ENCODE results near the gene SYNCRIP. TPM values are rescaled to one million over a fixed set of nuclear protein-coding genes. Genes with fewer than 3 reads are reported as not detected.

Gene SYNCRIP
- total and polyA plus RNA-seq, 2 of the 13 experiments (the other 11 are each of a cell fraction or from before 2014, with no cell fraction given): 8.1 to 112 TPM

DNA sequence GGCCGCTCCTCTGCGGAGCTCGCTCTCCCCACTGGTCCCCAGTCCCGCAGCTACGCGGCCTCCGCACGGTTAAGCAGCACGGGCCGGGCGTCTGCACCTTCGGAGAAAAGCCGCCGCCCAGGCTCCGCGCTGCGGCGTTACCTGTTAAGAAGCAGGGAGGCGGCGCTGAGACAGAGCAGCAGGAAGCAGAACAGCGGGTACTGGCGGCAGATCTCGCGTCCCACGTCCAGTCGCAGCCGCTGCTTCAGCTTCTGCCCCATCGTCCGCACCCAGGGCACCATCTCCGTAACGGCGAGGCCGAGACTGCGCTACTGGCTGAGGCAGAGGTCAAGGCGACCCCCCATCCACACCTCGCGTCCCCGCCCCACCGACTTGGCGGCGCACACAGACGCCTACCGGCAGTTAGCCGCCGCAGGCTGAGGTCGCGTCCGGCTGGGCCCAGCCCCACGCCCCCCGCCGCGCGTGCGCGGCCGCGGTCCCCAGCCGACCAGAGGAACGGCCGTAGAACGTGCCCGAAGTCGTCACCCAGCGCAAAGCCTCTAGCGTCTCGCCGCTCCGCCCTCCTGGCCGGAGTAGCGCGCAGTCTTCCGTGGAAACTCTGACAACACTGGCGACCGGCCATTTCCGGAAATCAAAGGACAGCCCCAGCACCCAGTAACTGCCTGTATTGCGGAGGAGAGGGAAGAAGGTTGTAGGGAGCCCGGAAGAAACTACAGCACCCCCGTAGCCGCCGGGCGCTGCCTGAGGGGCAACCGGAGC lies 49.1 kb downstream of the SYNCRIP start, which contains the start of gene SNX14 (continued):
- TF ChIP-seq, protein P1, sequence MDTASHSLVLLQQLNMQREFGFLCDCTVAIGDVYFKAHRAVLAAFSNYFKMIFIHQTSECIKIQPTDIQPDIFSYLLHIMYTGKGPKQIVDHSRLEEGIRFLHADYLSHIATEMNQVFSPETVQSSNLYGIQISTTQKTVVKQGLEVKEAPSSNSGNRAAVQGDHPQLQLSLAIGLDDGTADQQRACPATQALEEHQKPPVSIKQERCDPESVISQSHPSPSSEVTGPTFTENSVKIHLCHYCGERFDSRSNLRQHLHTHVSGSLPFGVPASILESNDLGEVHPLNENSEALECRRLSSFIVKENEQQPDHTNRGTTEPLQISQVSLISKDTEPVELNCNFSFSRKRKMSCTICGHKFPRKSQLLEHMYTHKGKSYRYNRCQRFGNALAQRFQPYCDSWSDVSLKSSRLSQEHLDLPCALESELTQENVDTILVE (CRISPR knock-in tag; IDR thresholded peaks at IDR 0.05): no peak
- peak; percentile 59; the same call in 1 of the 2 replicates for TF ChIP-seq KLF12 (CRISPR knock-in tag; IDR thresholded peaks at IDR 0.05; ENCODE audit: borderline replicate concordance)
- TF ChIP-seq ZNF232 (CRISPR knock-in tag; IDR thresholded peaks at IDR 0.05; ENCODE audit: borderline replicate concordance): peak; percentile 83; the same call in 1 of the 2 replicates
- no peak; the same call in 1 of the 2 replicates for TF ChIP-seq SP4 (CRISPR knock-in tag; IDR thresholded peaks at IDR 0.05)
- peak; percentile 52; the same call in 1 of the 2 replicates for TF ChIP-seq MAZ (IDR thresholded peaks at IDR 0.05; ENCODE audit: borderline replicate concordance, low read depth, low read length)
- TF ChIP-seq MAZ (CRISPR knock-in tag; IDR thresholded peaks at IDR 0.05; ENCODE audit: low read depth): peak; percentile 81
- peak; percentile 44; the same call in 1 of the 2 replicates for TF ChIP-seq ZNF225 (CRISPR knock-in tag; IDR thresholded peaks at IDR 0.05)
- peak; percentile 94; the same call in 1 of the 2 replicates for TF ChIP-seq ZSCAN31 (CRISPR knock-in tag; IDR thresholded peaks at IDR 0.05; ENCODE audit: low read depth)
- peak; percentile 89; the same call in 1 of the 2 replicates for TF ChIP-seq CHCHD3 (CRISPR knock-in tag; IDR thresholded peaks at IDR 0.05)
- TF ChIP-seq NR2C2 (CRISPR knock-in tag; IDR thresholded peaks at IDR 0.05; ENCODE audit: borderline replicate concordance): peak; percentile 74
- TF ChIP-seq ZNF253 (CRISPR knock-in tag; IDR thresholded peaks at IDR 0.05; ENCODE audit: borderline replicate concordance): 0 out of 2 replicates have a peak, but pooled peaks have one; percentile 76
- peak; percentile 74 for TF ChIP-seq ZNF556 (CRISPR knock-in tag; IDR thresholded peaks at IDR 0.05; ENCODE audit: borderline replicate concordance)
- TF ChIP-seq ZNF678 (CRISPR knock-in tag; IDR thresholded peaks at IDR 0.05): peak; percentile 72; the same call in 1 of the 2 replicates
- TF ChIP-seq NKX3-1 (CRISPR knock-in tag; IDR thresholded peaks at IDR 0.05): peak; percentile 53; the same call in 1 of the 2 replicates
- TF ChIP-seq ELF3 (CRISPR knock-in tag; IDR thresholded peaks at IDR 0.05): peak; percentile 75
- TF ChIP-seq SRY (CRISPR knock-in tag; IDR thresholded peaks at IDR 0.05): peak; percentile 84; the same call in 1 of the 2 replicates
- peak; percentile 96 for TF ChIP-seq ZNF546 (CRISPR knock-in tag; conservative IDR thresholded peaks at IDR 0.05)
- TF ChIP-seq SALL2 (CRISPR knock-in tag; IDR thresholded peaks at IDR 0.05): peak; percentile 85
- TF ChIP-seq, protein P2, sequence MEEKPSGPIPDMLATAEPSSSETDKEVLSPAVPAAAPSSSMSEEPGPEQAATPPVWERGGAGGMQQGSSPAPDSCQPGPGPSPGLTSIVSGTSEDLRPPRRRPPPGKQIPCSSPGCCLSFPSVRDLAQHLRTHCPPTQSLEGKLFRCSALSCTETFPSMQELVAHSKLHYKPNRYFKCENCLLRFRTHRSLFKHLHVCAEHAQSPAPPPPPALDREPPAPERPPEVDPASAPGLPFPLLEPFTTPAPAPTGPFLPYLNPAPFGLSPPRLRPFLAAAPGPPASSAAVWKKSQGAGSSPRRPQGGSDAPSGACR (CRISPR knock-in tag; IDR thresholded peaks at IDR 0.05): no peak; the same call in 1 of the 2 replicates
- TF ChIP-seq PRMT3 (CRISPR knock-in tag; IDR thresholded peaks at IDR 0.05; ENCODE audit: borderline replicate concordance, low read depth): peak; percentile 63; the same call in 1 of the 2 replicates
- TF ChIP-seq ZNF724P (CRISPR knock-in tag; IDR thresholded peaks at IDR 0.05; ENCODE audit: borderline replicate concordance): peak; percentile 50; the same call in 1 of the 2 replicates
- TF ChIP-seq, protein P3, sequence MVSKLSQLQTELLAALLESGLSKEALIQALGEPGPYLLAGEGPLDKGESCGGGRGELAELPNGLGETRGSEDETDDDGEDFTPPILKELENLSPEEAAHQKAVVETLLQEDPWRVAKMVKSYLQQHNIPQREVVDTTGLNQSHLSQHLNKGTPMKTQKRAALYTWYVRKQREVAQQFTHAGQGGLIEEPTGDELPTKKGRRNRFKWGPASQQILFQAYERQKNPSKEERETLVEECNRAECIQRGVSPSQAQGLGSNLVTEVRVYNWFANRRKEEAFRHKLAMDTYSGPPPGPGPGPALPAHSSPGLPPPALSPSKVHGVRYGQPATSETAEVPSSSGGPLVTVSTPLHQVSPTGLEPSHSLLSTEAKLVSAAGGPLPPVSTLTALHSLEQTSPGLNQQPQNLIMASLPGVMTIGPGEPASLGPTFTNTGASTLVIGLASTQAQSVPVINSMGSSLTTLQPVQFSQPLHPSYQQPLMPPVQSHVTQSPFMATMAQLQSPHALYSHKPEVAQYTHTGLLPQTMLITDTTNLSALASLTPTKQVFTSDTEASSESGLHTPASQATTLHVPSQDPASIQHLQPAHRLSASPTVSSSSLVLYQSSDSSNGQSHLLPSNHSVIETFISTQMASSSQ (IDR thresholded peaks at IDR 0.05; ENCODE audit: low read depth): no peak
- TF ChIP-seq, protein P3 (CRISPR knock-in tag; IDR thresholded peaks at IDR 0.05; ENCODE audit: borderline replicate concordance): peak; percentile 75; the same call in 1 of the 2 replicates
- peak; percentile 89; the same call in 1 of the 2 replicates for TF ChIP-seq ZBTB42 (CRISPR knock-in tag; IDR thresholded peaks at IDR 0.05)

Data from HepG2 (cell line).